IMR-90 (cell line): ENCODE measurements around the gene FBXO34. TPM values are rescaled to one million over a fixed set of nuclear protein-coding genes. Genes with fewer than 3 reads are reported as not detected.

Experiments
- ATAC-seq: fragments of 200-7000 bp; cut with Tn5 transposase; 2 replicates; pipeline ENCODE4 v1.9.1; 2020; ENCODE audit warnings: low read depth, mild to moderate bottlenecking, moderate library complexity
- BruUV-seq: library from RNA; stranded (reverse); fragments of 400-500 nt; replicated peaks from 2 replicates; lab custom pipeline; 2021; lab: Mats Ljungman, UMichigan
- CTCF ChIA-PET: fragments of 300-600 bp; formaldehyde crosslinking; extraction: SDS; loops from one replicate; lab custom pipeline; 2021; ENCODE audit warnings: antibody characterized with exemption; lab: Yijun Ruan, JAX
- POLR2A ChIA-PET: fragments of 300-600 bp; sonication (Branson Sonifier 250); formaldehyde crosslinking; loops from one replicate; lab custom pipeline; 2022; ENCODE audit warnings: antibody characterized with exemption; ENCODE audit not compliant: unreplicated experiment; lab: Charles Lee
- DNase-seq: peaks from one replicate; pipeline ENCODE4 v3.0.0; 2013
- H2AFZ ChIP-seq: replicated peaks from 2 replicates; pipeline ENCODE3; 2013; ENCODE audit warnings: low read length, mild to moderate bottlenecking; ENCODE audit not compliant: poor library complexity
- H2AK5ac ChIP-seq: 2 replicates; pipeline ENCODE4 v1.6.1; 2013; ENCODE audit warnings: low read depth, low read length, inconsistent platforms
- H2AK9ac ChIP-seq: replicated peaks from 2 replicates; pipeline ENCODE3; 2013; ENCODE audit warnings: mild to moderate bottlenecking, low read depth, low read length, moderate library complexity; ENCODE audit not compliant: poor library complexity
- H2BK120ac ChIP-seq: 2 replicates; pipeline ENCODE4 v1.6.1; 2013; ENCODE audit warnings: low read depth, low read length, inconsistent platforms
- H2BK15ac ChIP-seq: 3 replicates; pipeline ENCODE4 v1.6.1; 2013; ENCODE audit warnings: low read depth, low read length, inconsistent platforms
- H2BK20ac ChIP-seq: 2 replicates; pipeline ENCODE4 v1.6.1; 2013; ENCODE audit warnings: low read depth, mild to moderate bottlenecking, inconsistent platforms, low read length, moderate library complexity
- H2BK5ac ChIP-seq: 2 replicates; pipeline ENCODE4 v1.6.1; 2013; ENCODE audit warnings: mild to moderate bottlenecking, low read depth, low read length, inconsistent platforms; ENCODE audit not compliant: poor library complexity, severe bottlenecking
- H3K14ac ChIP-seq: replicated peaks from 2 replicates; pipeline ENCODE4 v1.6.1; 2013; ENCODE audit warnings: low read depth, low read length, inconsistent platforms
- H3K18ac ChIP-seq: 2 replicates; pipeline ENCODE4 v1.6.1; 2013; ENCODE audit warnings: low read depth, low read length, control low read depth
- H3K23ac ChIP-seq: 2 replicates; pipeline ENCODE4 v1.6.1; 2013; ENCODE audit warnings: low read depth, low read length, inconsistent platforms
- H3K27ac ChIP-seq: 2 replicates; pipeline ENCODE4 v1.5.1; 2013; ENCODE audit warnings: mild to moderate bottlenecking, control low read depth, low read length; ENCODE audit not compliant: insufficient read depth
- H3K27me3 ChIP-seq: 2 replicates; pipeline ENCODE4 v1.6.1; 2013; ENCODE audit warnings: low read length; ENCODE audit not compliant: control insufficient read depth, insufficient read depth
- H3K36me3 ChIP-seq: 2 replicates; pipeline ENCODE4 v1.6.1; 2013; ENCODE audit warnings: low read length, mixed read lengths; ENCODE audit not compliant: control insufficient read depth, insufficient read depth
- H3K4ac ChIP-seq: 2 replicates; pipeline ENCODE4 v1.6.1; 2013; ENCODE audit warnings: low read depth, low read length, inconsistent platforms
- H3K4me1 ChIP-seq: 2 replicates; pipeline ENCODE4 v1.6.1; 2013; ENCODE audit warnings: low read length, mixed read lengths; ENCODE audit not compliant: control insufficient read depth, insufficient read depth
- H3K4me2 ChIP-seq: 2 replicates; pipeline ENCODE4 v1.6.1; 2013; ENCODE audit warnings: low read depth, mild to moderate bottlenecking, control low read depth, low read length, moderate library complexity
- H3K4me3 ChIP-seq: 2 replicates; pipeline ENCODE4 v1.5.1; 2013; ENCODE audit warnings: low read depth, mild to moderate bottlenecking, control low read depth, low read length, moderate library complexity; ENCODE audit not compliant: insufficient read depth
- H3K56ac ChIP-seq: 2 replicates; pipeline ENCODE4 v1.6.1; 2013; ENCODE audit warnings: low read length, inconsistent platforms; ENCODE audit not compliant: insufficient read depth; ENCODE audit errors: extremely low read depth
- H3K79me1 ChIP-seq, 2 experiments: 2 replicates each; pipeline ENCODE4 v1.6.1; 2013; ENCODE audit warnings: low read length in 2 of 2, inconsistent platforms in 1 of 2, low read depth in 1 of 2
- H3K9ac ChIP-seq: 2 replicates; pipeline ENCODE4 v1.6.1; 2013; ENCODE audit warnings: low read depth, low read length, control low read depth
- H3K9me1 ChIP-seq: 2 replicates; pipeline ENCODE4 v1.6.1; 2013; ENCODE audit warnings: low read length, inconsistent platforms; ENCODE audit not compliant: insufficient read depth
- H3K9me3 ChIP-seq: 2 replicates; pipeline ENCODE4 v1.6.1; 2013; ENCODE audit warnings: low read length; ENCODE audit not compliant: control insufficient read depth, insufficient read depth
- H4K20me1 ChIP-seq: 2 replicates; pipeline ENCODE4 v1.6.1; 2013; ENCODE audit warnings: low read length, inconsistent platforms; ENCODE audit not compliant: insufficient read depth
- H4K5ac ChIP-seq: 2 replicates; pipeline ENCODE4 v1.6.1; 2013; ENCODE audit warnings: mild to moderate bottlenecking, low read depth, low read length, control low read depth
- H4K8ac ChIP-seq, 2 experiments: 2 replicates each; pipeline ENCODE4 v1.6.1; 2013; ENCODE audit warnings: low read depth in 2 of 2, low read length in 2 of 2, control low read depth in 1 of 2, inconsistent platforms in 1 of 2
- H4K91ac ChIP-seq: 2 replicates; pipeline ENCODE4 v1.6.1; 2013; ENCODE audit warnings: low read depth, low read length, inconsistent platforms; ENCODE audit not compliant: insufficient read depth
- BHLHE40 ChIP-seq: fragments of 150-350 bp; IDR thresholded peaks from 2 replicates; pipeline ENCODE4 v1.6.1; 2016; ENCODE audit warnings: mild to moderate bottlenecking, low read depth, low read length
- CEBPB ChIP-seq: IDR thresholded peaks from 2 replicates; pipeline ENCODE4 v1.6.1; 2012; ENCODE audit warnings: low read depth, low read length, improper control_type of control experiment
- CHD1 ChIP-seq: IDR thresholded peaks from 2 replicates; pipeline ENCODE4 v1.6.1; 2012; ENCODE audit warnings: low read depth, low read length, improper control_type of control experiment
- ELK1 ChIP-seq: fragments of 150-350 bp; IDR thresholded peaks from 2 replicates; pipeline ENCODE4 v1.6.1; 2016; ENCODE audit warnings: low read depth, mild to moderate bottlenecking, low read length, moderate library complexity, borderline replicate concordance
- FOS ChIP-seq: fragments of 150-350 bp; IDR thresholded peaks from 2 replicates; pipeline ENCODE4 v1.6.1; 2016; ENCODE audit warnings: low read depth, low read length
- MAFK ChIP-seq: IDR thresholded peaks from 2 replicates; pipeline ENCODE4 v1.6.1; 2012; ENCODE audit warnings: low read depth, low read length, improper control_type of control experiment
- MAZ ChIP-seq: IDR thresholded peaks from 2 replicates; pipeline ENCODE4 v1.6.1; 2012; ENCODE audit warnings: low read depth, mild to moderate bottlenecking, low read length, improper control_type of control experiment, moderate library complexity, borderline replicate concordance
- MXI1 ChIP-seq: IDR thresholded peaks from 2 replicates; pipeline ENCODE4 v1.6.1; 2012; ENCODE audit warnings: low read depth, mild to moderate bottlenecking, low read length, moderate library complexity, borderline replicate concordance
- NFE2L2 ChIP-seq: fragments of 150-350 bp; IDR thresholded peaks from 2 replicates; pipeline ENCODE4 v1.6.1; 2016; ENCODE audit warnings: low read depth, mild to moderate bottlenecking, low read length
- POLR2A ChIP-seq: IDR thresholded peaks from 2 replicates; pipeline ENCODE4 v1.6.1; 2012; ENCODE audit warnings: mild to moderate bottlenecking, low read depth, low read length
- RAD21 ChIP-seq: IDR thresholded peaks from 2 replicates; pipeline ENCODE4 v1.6.1; 2012; ENCODE audit warnings: low read length, improper control_type of control experiment
- RCOR1 ChIP-seq: IDR thresholded peaks from 2 replicates; pipeline ENCODE4 v1.6.1; 2012; ENCODE audit warnings: mild to moderate bottlenecking, low read length, improper control_type of control experiment; ENCODE audit not compliant: insufficient replicate concordance
- SMC3 ChIP-seq: fragments of 150-350 bp; IDR thresholded peaks from 2 replicates; pipeline ENCODE4 v1.6.1; 2016; ENCODE audit warnings: low read depth, mild to moderate bottlenecking, antibody characterized with exemption, low read length, moderate library complexity
- WGBS, 2 experiments: methylation state at CpG; one replicate each; pipeline versions ENCODE4 v1.1.5 to v1.1.7; 2013; ENCODE audit warnings: missing lambda C conversion rate in 2 of 2; ENCODE audit not compliant: insufficient read length in 1 of 2; ENCODE audit errors: extremely low coverage in 2 of 2; 5-methylcytosine and 5-hydroxymethylcytosine counted together
- dilution Hi-C: fragments of 300-500 bp; cut with HindIII; formaldehyde crosslinking; loops from one replicate; pipeline ENCODE4 v1.14.3; 2018; ENCODE audit warnings: low sequenced_read_pairs; ENCODE audit not compliant: unreplicated experiment
- in situ Hi-C: fragments of 300-500 bp; cut with MboI; formaldehyde crosslinking; loops from 3 replicates; pipeline ENCODE4 v1.14.3; 2019; ENCODE audit warnings: low sequenced_read_pairs, inconsistent platforms, mixed read lengths
- intact Hi-C: fragments of 100-400 bp; cut with micrococcal nuclease; formaldehyde crosslinking; loops from 2 replicates; pipeline ENCODE4 v1.10.0; 2022
- polyA plus RNA-seq, 3 experiments: library from polyadenylated mRNA; depleted of rRNA; stranded (reverse); fragments of >200 nt; gene quantifications; 2 replicates each; pipeline ENCODE4 v1.2.3, GENCODE V29; 2012; ENCODE audit warnings: low replicate concordance in 1 of 3
- total RNA-seq: library from RNA; depleted of rRNA; stranded (reverse); fragments of >200 nt; gene quantifications from 2 replicates; pipeline ENCODE4 v1.2.3, GENCODE V29; 2012
- TF ChIP-seq, protein P1 (sequence below): conservative IDR thresholded peaks from 2 replicates; pipeline ENCODE4 v1.5.1; 2012; ENCODE audit warnings: mild to moderate bottlenecking, low read depth, low read length, improper control_type of control experiment
- TF ChIP-seq, protein P2 (sequence below): fragments of 150-350 bp; IDR thresholded peaks from 2 replicates; pipeline ENCODE4 v1.6.1; 2017; ENCODE audit warnings: mild to moderate bottlenecking, antibody characterized with exemption, low read length, low read depth

The FBXO34 gene
- total and polyA plus RNA-seq, 2 of the 4 experiments (the other 2 are of a cell fraction): 15.4 to 35.1 TPM

DNA sequence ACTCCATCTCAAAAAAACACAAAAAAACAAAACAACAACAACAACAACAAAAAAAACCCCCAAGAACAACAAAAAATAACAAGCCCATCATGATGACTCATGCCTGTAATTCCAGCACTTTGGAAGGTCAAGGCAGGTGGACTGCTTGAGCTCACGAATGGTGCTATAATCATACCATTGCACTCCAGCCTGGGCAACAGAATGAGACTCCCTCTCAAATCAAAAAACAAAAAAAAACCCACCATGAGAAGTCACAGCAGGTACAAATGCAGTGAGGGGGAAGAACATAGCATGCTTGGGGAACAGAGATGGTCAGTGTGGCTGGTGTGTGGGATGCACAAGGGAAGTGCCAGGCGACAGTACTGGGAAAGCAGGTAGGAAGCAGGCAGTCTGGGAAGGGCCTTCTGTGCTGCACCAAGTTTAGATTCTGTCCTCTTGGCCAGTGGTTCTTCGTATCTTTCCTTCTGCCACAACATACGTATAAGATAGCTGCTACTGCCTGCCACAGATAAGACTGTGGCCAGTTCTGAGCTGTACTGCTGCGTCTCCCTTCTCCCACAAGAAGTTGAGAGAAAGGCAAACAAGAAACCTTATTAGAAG is 112.4 kb downstream of the FBXO34 start:
- Histone ChIP-seq H4K20me1 (no peaks in the 10 kb centered on the region), H2AFZ (peak overlapping the region; percentile 9), H3K4ac (peak overlapping the region; percentile 84), H3K4me3 (no peak overlapping the region), H2BK20ac (peak overlapping the region; percentile 75), H3K4me2 (no peak overlapping the region), H3K18ac (peak overlapping the region; percentile 82; the same call in 1 of the 2 replicates), H3K9me3 (no peaks in the 10 kb centered on the region), H4K8ac (peak overlapping the region; percentile 10 to 43; a peak in 2 of 4 replicates), H2BK15ac (peak overlapping the region; percentile 23; the same call in 1 of the 3 replicates), H2BK120ac (peak overlapping the region; percentile 75), H3K14ac (peak overlapping the region; percentile 85), H3K27me3 (no peaks in the 10 kb centered on the region), H3K9me1 (peaks cover 14% of the 10 kb centered on the region), H3K27ac (no peak overlapping the region; the same call in 1 of the 2 replicates), H3K56ac (no peak overlapping the region), H4K91ac (peak overlapping the region; percentile 68), H2AK5ac (peak overlapping the region; percentile 83), H3K4me1 (peaks cover 14% of the 10 kb centered on the region), H3K9ac (no peak overlapping the region), H3K79me1 (peaks cover 3 to 25% of the 10 kb centered on the region in 2 experiments; a peak in 2 of 4 replicates), H2AK9ac (peak overlapping the region; percentile 8), H3K23ac (peak overlapping the region; percentile 66; the same call in 1 of the 2 replicates), H4K5ac (peak overlapping the region; percentile 56; the same call in 1 of the 2 replicates), H3K36me3 (peaks cover 26% of the 10 kb centered on the region), H2BK5ac (peak overlapping the region; percentile 32)
- no CpG with 5 or more reads among the region's 5 CpGs for WGBS, 2 experiments
- BruUV-seq: no TSS peak
- in situ Hi-C loops: no loop called here
- ATAC-seq: no peak
- ChIA-PET POLR2A (interaction anchor here (0.7 kb wide), 1 partner anchor 816 kb away, joined by 3 read pairs; no protein-coding TSS in a partner anchor), CTCF (interaction anchor here (0.6 to 2.5 kb wide), 3 partner anchors 23 to 172 kb away, joined by 4 to 7 read pairs (median 6); no protein-coding TSS in a partner anchor)
- no peak for DNase-seq
- dilution Hi-C loops: no loop called here
- intact Hi-C loops: no loop called here
- TF ChIP-seq BHLHE40 (no peak), FOS (no peak; the same call in 1 of the 2 replicates), RAD21 (no peak), CHD1 (no peak), CEBPB (no peak), SMC3 (no peak), RCOR1 (no peak), NFE2L2 (no peak), MAFK (no peak), POLR2A (no peak), MAZ (no peak), MXI1 (no peak), ELK1 (no peak)
- TF ChIP-seq, protein P1, sequence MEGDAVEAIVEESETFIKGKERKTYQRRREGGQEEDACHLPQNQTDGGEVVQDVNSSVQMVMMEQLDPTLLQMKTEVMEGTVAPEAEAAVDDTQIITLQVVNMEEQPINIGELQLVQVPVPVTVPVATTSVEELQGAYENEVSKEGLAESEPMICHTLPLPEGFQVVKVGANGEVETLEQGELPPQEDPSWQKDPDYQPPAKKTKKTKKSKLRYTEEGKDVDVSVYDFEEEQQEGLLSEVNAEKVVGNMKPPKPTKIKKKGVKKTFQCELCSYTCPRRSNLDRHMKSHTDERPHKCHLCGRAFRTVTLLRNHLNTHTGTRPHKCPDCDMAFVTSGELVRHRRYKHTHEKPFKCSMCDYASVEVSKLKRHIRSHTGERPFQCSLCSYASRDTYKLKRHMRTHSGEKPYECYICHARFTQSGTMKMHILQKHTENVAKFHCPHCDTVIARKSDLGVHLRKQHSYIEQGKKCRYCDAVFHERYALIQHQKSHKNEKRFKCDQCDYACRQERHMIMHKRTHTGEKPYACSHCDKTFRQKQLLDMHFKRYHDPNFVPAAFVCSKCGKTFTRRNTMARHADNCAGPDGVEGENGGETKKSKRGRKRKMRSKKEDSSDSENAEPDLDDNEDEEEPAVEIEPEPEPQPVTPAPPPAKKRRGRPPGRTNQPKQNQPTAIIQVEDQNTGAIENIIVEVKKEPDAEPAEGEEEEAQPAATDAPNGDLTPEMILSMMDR: no peak
- TF ChIP-seq, protein P2, sequence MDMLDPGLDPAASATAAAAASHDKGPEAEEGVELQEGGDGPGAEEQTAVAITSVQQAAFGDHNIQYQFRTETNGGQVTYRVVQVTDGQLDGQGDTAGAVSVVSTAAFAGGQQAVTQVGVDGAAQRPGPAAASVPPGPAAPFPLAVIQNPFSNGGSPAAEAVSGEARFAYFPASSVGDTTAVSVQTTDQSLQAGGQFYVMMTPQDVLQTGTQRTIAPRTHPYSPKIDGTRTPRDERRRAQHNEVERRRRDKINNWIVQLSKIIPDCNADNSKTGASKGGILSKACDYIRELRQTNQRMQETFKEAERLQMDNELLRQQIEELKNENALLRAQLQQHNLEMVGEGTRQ: no peak
